ENCODE data around the gene FBLN7. TPM values are rescaled to one million over a fixed set of nuclear protein-coding genes. Genes with fewer than 3 reads are reported as not detected.

The FBLN7 gene
- total and polyA plus RNA-seq, 2 of the 8 experiments (the other 6 are each of a cell fraction or from before 2014, with no cell fraction given), result 0.30 to 0.77 TPM

- no peak overlapping the region for H3K4me3 ChIP-seq (ENCODE audit: extremely low read depth in 1 of 4, insufficient read depth in 2 of 4, low read depth in 3 of 4, low read length in 4 of 4)
- no peak overlapping the region for H4K8ac ChIP-seq (ENCODE audit: extremely low read depth, insufficient read depth, low read length)
- no peak for DNase-seq (ENCODE audit: low read depth in 1 of 2, low spot score in 2 of 2)
- no peak overlapping the region for H2BK5ac ChIP-seq (ENCODE audit: low read depth, low read length)
- no peaks in the 10 kb centered on the region for H3K4me1 ChIP-seq (replicated peaks in 1 of 4; ENCODE audit: control insufficient read depth in 3 of 4, insufficient read depth in 4 of 4, low read length in 3 of 4)
- no peaks in the 10 kb centered on the region for H3K36me3 ChIP-seq (ENCODE audit: control insufficient read depth in 2 of 4, insufficient read depth in 4 of 4, low read length in 3 of 4)
- H2BK15ac ChIP-seq (ENCODE audit: low read length), result no peak overlapping the region
- H2BK20ac ChIP-seq (ENCODE audit: low read length), result no peak overlapping the region
- no peak overlapping the region for H3K4me2 ChIP-seq (ENCODE audit: insufficient read depth in 1 of 2, low read depth in 2 of 2, low read length in 2 of 2)
- no peak overlapping the region for H3K9ac ChIP-seq (replicated peaks in 1 of 4; ENCODE audit: extremely low read depth in 1 of 4, low read depth in 3 of 4, low read length in 3 of 4)
- CTCF ChIA-PET (ENCODE audit: partially characterized antibody), result interaction anchor here (1.1 kb wide), 2 partner anchors 19 to 256 kb away, joined by 3 to 4 read pairs; no protein-coding TSS in a partner anchor
- FAIRE-seq, result no peak
- no peak overlapping the region for H4K5ac ChIP-seq (ENCODE audit: insufficient read length, low read depth, low read length)
- no peaks in the 10 kb centered on the region for H3K27me3 ChIP-seq (replicated peaks in 1 of 4; ENCODE audit: control insufficient read depth in 3 of 4, extremely low read depth in 1 of 4, insufficient read depth in 3 of 4, low read length in 3 of 4)
- TF ChIP-seq RFX5 (IDR thresholded peaks at IDR 0.05; ENCODE audit: borderline replicate concordance, low read depth, low read length) (no peak), POU5F1 (IDR thresholded peaks at IDR 0.05; ENCODE audit: low read depth, low read length) (no peak), ATF2 (IDR thresholded peaks at IDR 0.05; ENCODE audit: low read length) (no peak), KDM1A (IDR thresholded peaks at IDR 0.05; ENCODE audit: borderline replicate concordance, low read length) (no peak), SRF (IDR thresholded peaks at IDR 0.05; ENCODE audit: low read depth, low read length) (no peak), MAX (IDR thresholded peaks at IDR 0.05) (no peak), HDAC6 (IDR thresholded peaks at IDR 0.05; ENCODE audit: low read depth, low read length) (no peak), TCF12 (IDR thresholded peaks at IDR 0.05; ENCODE audit: low read depth, low read length) (no peak), NRF1 (IDR thresholded peaks at IDR 0.05; ENCODE audit: low read depth, low read length) (no peak), JUN (IDR thresholded peaks at IDR 0.05; ENCODE audit: low read depth, low read length) (no peak), SUZ12 (IDR thresholded peaks at IDR 0.05; ENCODE audit: low read length) (no peak), RAD21 (IDR thresholded peaks at IDR 0.05 in 1 of 2, conservative IDR thresholded peaks at IDR 0.05 in 1 of 2; ENCODE audit: low read depth in 2 of 2, low read length in 2 of 2) (no peak)
- H3K79me1 ChIP-seq (ENCODE audit: low read depth, low read length), result no peaks in the 10 kb centered on the region
- no peaks in the 10 kb centered on the region for H4K20me1 ChIP-seq (replicated peaks in 1 of 2; ENCODE audit: control insufficient read depth in 1 of 2, insufficient read depth in 2 of 2, low read length in 2 of 2)
- H3K23me2 ChIP-seq (ENCODE audit: low read depth, low read length), result no peaks in the 10 kb centered on the region
- no peak overlapping the region for H3K4ac ChIP-seq (replicated peaks; ENCODE audit: insufficient read length, low read depth, low read length)
- no peak overlapping the region for H2BK120ac ChIP-seq (replicated peaks; ENCODE audit: low read depth, low read length)
- H2AFZ ChIP-seq (ENCODE audit: low read length), result no peak overlapping the region
- no peak overlapping the region for H3K14ac ChIP-seq (ENCODE audit: insufficient read length)
- H3K9me3 ChIP-seq (ENCODE audit: insufficient read depth in 2 of 2, low read depth in 1 of 2, low read length in 1 of 2), result no peaks in the 10 kb centered on the region
- no peak overlapping the region for H2BK12ac ChIP-seq (ENCODE audit: low read depth, low read length)
- no peaks in the 10 kb centered on the region for H3K79me2 ChIP-seq (ENCODE audit: control insufficient read depth in 1 of 2, insufficient read depth in 2 of 2, low read length in 2 of 2)
- 90% methylated on average over 3 of the region's 3 CpGs; no CpG with 5 or more reads in 1 of the 2 experiments for WGBS, 2 experiments (ENCODE audit: extremely low coverage in 1 of 2, insufficient coverage in 1 of 2, insufficient read length in 1 of 2, insufficient replicate concordance in 2 of 2, low coverage in 1 of 2, low lambda C conversion rate in 2 of 2, missing lambda C conversion rate in 1 of 2)
- H4K91ac ChIP-seq (replicated peaks; ENCODE audit: insufficient read length, low read length), result no peak overlapping the region
- no peak overlapping the region for H2AK5ac ChIP-seq (ENCODE audit: low read depth, low read length)
- POLR2A ChIA-PET (ENCODE audit: partially characterized antibody), result no interaction called here
- H3K18ac ChIP-seq (ENCODE audit: extremely low read depth, low read length), result no peak overlapping the region
- no peak overlapping the region for H3K56ac ChIP-seq (replicated peaks; ENCODE audit: insufficient read length, low read depth, low read length)
- H3K23ac ChIP-seq (ENCODE audit: insufficient read length), result no peak overlapping the region
- no peak overlapping the region for H3K27ac ChIP-seq (ENCODE audit: low read depth, low read length)
Observed at GRCh38 chr2:112175333-112175732, 37.1 kb downstream of the FBLN7 start.

Measured in H1 (cell line).